Esophagus (tissue), 2 donors: ENCODE results near the gene KCNQ1OT1. TPM values are rescaled to one million over a fixed set of nuclear protein-coding genes. Genes with fewer than 3 reads are reported as not detected.

ENCODE experiments used
- H3K27ac ChIP-seq, 2 donors: one replicate each; pipeline ENCODE4 v1.5.1; 2013; ENCODE audit warnings: low read depth in 2 of 2, mild to moderate bottlenecking in 2 of 2, inconsistent platforms in 1 of 2, low read length in 1 of 2, moderate library complexity in 1 of 2
- H3K27me3 ChIP-seq, 2 donors: one replicate each; pipeline ENCODE4 v1.6.1; 2013; ENCODE audit warnings: low read length in 2 of 2, control low read depth in 1 of 2, mild to moderate bottlenecking in 1 of 2; ENCODE audit not compliant: insufficient read depth in 2 of 2, control insufficient read depth in 1 of 2
- H3K36me3 ChIP-seq, 2 donors: one replicate each; pipeline ENCODE4 v1.6.1; 2013; ENCODE audit warnings: low read length in 1 of 2; ENCODE audit not compliant: control insufficient read depth in 2 of 2, insufficient read depth in 2 of 2
- H3K4me1 ChIP-seq, 2 donors: one replicate each; pipeline ENCODE4 v1.6.1; 2013; ENCODE audit warnings: low read length in 1 of 2; ENCODE audit not compliant: control insufficient read depth in 2 of 2, insufficient read depth in 2 of 2
- H3K4me3 ChIP-seq, 2 donors: one replicate each; pipeline ENCODE4 v1.5.1; 2013; ENCODE audit warnings: low read length in 2 of 2, mild to moderate bottlenecking in 2 of 2, low read depth in 1 of 2, moderate library complexity in 1 of 2
- H3K9me3 ChIP-seq, 2 donors: one replicate each; pipeline ENCODE4 v1.6.1; 2013; ENCODE audit warnings: mild to moderate bottlenecking in 2 of 2, low read depth in 1 of 2, low read length in 1 of 2, moderate library complexity in 1 of 2; ENCODE audit not compliant: control insufficient read depth in 2 of 2, insufficient read depth in 1 of 2
- WGBS, 2 donors: extraction: QIAGEN DNeasy Blood & Tissue Kit; methylation state at CpG; one replicate each; pipeline ENCODE4 v1.1.7; 2013; 5-methylcytosine and 5-hydroxymethylcytosine counted together
- polyA plus RNA-seq, 2 donors: library from polyadenylated mRNA; stranded (reverse); fragments of 200-250 nt; gene quantifications; one replicate each; pipeline ENCODE4 v1.2.3, GENCODE V29; 2013
- donor health status: healthy with polysubstance abuse.
- donor health status: Bipolar disorder and iron deficiency.

Gene KCNQ1OT1
- polyA plus RNA-seq, 2 donors = 0.04 to 0.51 TPM

- no peaks in the 10 kb centered on the region for H3K27me3 ChIP-seq
- no peak overlapping the region for H3K27ac ChIP-seq
- H3K4me3 ChIP-seq = no peak overlapping the region
- H3K36me3 ChIP-seq = no peaks in the 10 kb centered on the region
- H3K4me1 ChIP-seq = no peaks in the 10 kb centered on the region
- WGBS, 2 donors = 91% methylated on average over 20 to 23 of the region's 23 CpGs
- H3K9me3 ChIP-seq = no peaks in the 10 kb centered on the region
Observed at GRCh38 chr11:2581931-2582350, 117.9 kb downstream of the KCNQ1OT1 start.

- WGBS, 2 donors = 78 to 86% methylated on average over 22 of the region's 22 CpGs
- no peak overlapping the region for H3K4me3 ChIP-seq
Observed at GRCh38 chr11:2581151-2581930, 118.5 kb downstream of the KCNQ1OT1 start.

GRCh38 chr11:2580571-2581001 is 119.2 kb downstream of the KCNQ1OT1 start:
- WGBS, 2 donors = 79 to 80% methylated on average over 13 of the region's 13 CpGs
- Histone ChIP-seq H3K4me1 (no peaks in the 10 kb centered on the region), H3K27ac (no peak overlapping the region), H3K4me3 (no peak overlapping the region), H3K27me3 (no peaks in the 10 kb centered on the region), H3K36me3 (no peaks in the 10 kb centered on the region), H3K9me3 (no peaks in the 10 kb centered on the region)

More at GRCh38 chr11:2581151-2581930, 118.5 kb downstream of the KCNQ1OT1 start:
- Histone ChIP-seq H3K9me3 (no peaks in the 10 kb centered on the region), H3K4me1 (no peaks in the 10 kb centered on the region), H3K27ac (no peak overlapping the region), H3K36me3 (no peaks in the 10 kb centered on the region), H3K27me3 (no peaks in the 10 kb centered on the region)

- Histone ChIP-seq H3K36me3 (no peaks in the 10 kb centered on the region), H3K27ac (no peak overlapping the region), H3K27me3 (no peaks in the 10 kb centered on the region), H3K4me1 (no peaks in the 10 kb centered on the region), H3K4me3 (no peak overlapping the region), H3K9me3 (no peaks in the 10 kb centered on the region)
- whole genome bisulfite sequencing, 2 donors = 68 to 72% methylated on average over 10 of the region's 10 CpGs
Observed at GRCh38 chr11:2580061-2580421, 119.8 kb downstream of the KCNQ1OT1 start.

DNA sequence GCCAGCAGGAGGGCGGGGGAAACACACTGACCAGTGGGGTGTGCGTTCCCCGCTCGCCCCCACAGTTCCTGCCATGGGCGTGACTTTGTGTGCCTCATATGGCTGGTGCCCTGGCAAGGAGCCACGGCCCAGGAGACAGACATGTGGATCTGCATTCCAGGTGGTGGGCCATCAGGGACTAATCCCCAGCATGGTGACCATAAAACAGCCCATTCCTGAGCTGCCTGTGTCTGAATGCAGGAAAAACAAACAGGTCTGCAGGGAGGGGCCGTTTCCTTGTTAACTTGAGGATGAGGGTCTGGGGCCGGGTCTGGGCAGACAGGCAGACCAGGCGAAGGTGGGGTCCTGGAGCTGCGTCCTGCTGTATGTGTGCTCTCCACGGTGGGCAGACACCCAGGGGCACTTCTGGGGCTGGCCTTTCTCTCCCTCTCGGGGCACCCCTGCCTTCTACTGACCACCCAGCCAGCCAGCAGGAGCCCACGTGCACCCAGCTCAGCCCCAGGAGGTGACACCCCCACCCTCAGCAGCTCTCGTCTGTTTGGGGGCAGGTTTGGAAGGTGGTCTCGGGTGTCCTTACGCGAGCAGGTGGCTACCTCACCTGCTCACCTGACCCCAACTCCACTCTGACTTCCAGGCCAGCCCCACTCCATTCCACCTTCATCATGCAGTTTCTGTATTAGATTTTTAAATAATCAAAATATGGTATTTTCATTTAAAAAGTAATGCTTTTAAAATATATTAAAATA is 120.3 kb downstream of the KCNQ1OT1 start:
- WGBS, 2 donors = 71 to 79% methylated on average over 17 of the region's 17 CpGs
- Histone ChIP-seq H3K36me3 (no peaks in the 10 kb centered on the region), H3K4me3 (no peak overlapping the region), H3K9me3 (no peaks in the 10 kb centered on the region), H3K27me3 (no peaks in the 10 kb centered on the region), H3K4me1 (peaks cover 0 to 5% of the 10 kb centered on the region in 2 donors), H3K27ac (no peak overlapping the region)

GRCh38 chr11:2578929-2579270 is 120.9 kb downstream of the KCNQ1OT1 start:
- Histone ChIP-seq H3K4me3 (no peak overlapping the region), H3K36me3 (no peaks in the 10 kb centered on the region), H3K9me3 (no peaks in the 10 kb centered on the region), H3K27ac (no peak overlapping the region), H3K27me3 (no peaks in the 10 kb centered on the region), H3K4me1 (peaks cover 0 to 6% of the 10 kb centered on the region in 2 donors)
- WGBS, 2 donors = 78 to 88% methylated on average over 7 of the region's 7 CpGs

GRCh38 chr11:2577991-2578928 is 121.5 kb downstream of the KCNQ1OT1 start:
- no peaks in the 10 kb centered on the region for H3K36me3 ChIP-seq
- WGBS, 2 donors = 87 to 88% methylated on average over 21 to 22 of the region's 22 CpGs
- no peak overlapping the region for H3K27ac ChIP-seq
- H3K4me1 ChIP-seq = peaks cover 0 to 6% of the 10 kb centered on the region in 2 donors
- H3K4me3 ChIP-seq = no peak overlapping the region
- H3K27me3 ChIP-seq = no peaks in the 10 kb centered on the region
- no peaks in the 10 kb centered on the region for H3K9me3 ChIP-seq

DNA sequence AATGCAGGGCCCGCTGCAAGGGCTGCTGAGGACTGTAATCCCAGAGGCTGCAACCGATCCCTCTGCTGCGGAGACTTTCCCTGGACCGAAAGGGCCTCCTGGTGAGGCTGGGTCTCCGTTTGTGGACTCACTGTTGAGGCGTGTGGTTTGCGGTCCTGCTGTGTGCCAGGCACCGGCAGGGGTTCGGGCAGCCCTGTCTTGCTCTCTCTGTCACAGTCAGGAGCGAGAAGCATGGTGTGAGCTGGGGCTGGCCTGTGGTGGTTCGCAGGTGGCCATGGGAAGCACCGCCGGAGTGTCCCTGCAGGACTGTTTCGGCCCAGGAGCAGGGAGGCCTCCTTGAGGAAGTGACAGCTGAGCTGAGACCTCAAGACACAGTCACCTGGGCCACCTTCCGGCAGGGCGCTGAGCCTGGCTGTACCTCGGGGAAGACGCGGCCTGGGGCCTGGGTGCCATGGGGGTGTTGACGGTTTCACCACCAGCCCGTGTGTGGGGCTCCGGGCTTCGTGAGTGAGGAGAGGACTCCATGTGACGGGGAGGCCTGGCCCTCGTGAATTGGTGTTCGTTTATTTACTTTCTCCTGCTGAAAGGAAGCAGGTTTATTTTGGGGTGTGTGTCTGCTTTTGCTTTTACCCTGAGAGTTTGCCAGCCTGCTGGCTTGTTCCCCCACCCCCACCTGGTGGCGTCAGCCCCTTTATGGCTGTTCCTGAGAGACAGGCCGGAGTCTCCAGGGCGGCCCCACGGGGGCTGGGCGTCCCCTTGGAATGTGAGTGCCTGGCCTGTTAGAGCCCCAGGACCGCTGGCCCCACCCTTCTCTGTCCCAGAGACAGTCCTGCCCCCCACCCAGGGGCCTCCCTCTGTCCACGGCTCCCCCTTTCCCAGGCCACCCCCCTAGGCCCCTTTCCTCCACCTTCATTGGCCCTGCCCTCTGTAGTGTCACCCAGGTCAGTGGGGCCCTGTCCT is 122.5 kb downstream of the KCNQ1OT1 start:
- peaks cover 0 to 2% of the 10 kb centered on the region in 2 donors for H3K9me3 ChIP-seq
- H3K4me1 ChIP-seq = peaks cover 0 to 6% of the 10 kb centered on the region in 2 donors
- H3K4me3 ChIP-seq = no peak overlapping the region
- H3K27me3 ChIP-seq = no peaks in the 10 kb centered on the region
- H3K36me3 ChIP-seq = no peaks in the 10 kb centered on the region
- H3K27ac ChIP-seq = no peak overlapping the region
- WGBS, 2 donors = 89 to 91% methylated on average over 33 of the region's 33 CpGs
